ENCODE measurements around the gene CNKSR1.

Gene CNKSR1

DNA sequence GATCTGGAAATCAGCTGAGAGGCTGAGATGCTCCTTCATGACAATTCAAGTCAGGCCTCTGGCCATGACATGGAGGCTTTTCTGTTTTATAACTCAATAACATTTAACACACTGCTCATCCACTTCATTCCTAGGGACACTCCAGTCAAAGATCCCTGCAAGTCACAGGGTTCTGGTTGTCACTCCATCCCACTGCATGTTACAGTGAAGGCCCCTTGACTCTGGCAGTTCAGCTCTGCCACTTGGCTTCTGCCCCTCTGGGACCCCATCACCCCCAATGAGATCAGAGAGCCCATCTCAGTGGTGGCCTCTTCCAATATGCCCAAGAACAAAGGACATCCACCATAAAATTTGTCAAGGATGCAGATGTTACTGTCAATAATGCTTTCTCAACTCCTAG lies 28.4 kb upstream of the CNKSR1 start:
- no peak overlapping the region for H3K27ac ChIP-seq (ENCODE audit: extremely low read depth, low read depth, low read length)
- no peak for TF ChIP-seq ZNF121 (tag by site-specific recombination; IDR thresholded peaks at IDR 0.05)
- no peak for TF ChIP-seq TCF7L2 (IDR thresholded peaks at IDR 0.05; ENCODE audit: borderline replicate concordance, low read depth, low read length)
- no peak for TF ChIP-seq GFI1B (tag by site-specific recombination; IDR thresholded peaks at IDR 0.05)
- no peak for TF ChIP-seq ZNF610 (tag by site-specific recombination; IDR thresholded peaks at IDR 0.05; ENCODE audit: borderline replicate concordance)
- TF ChIP-seq ZNF202 (tag by site-specific recombination; IDR thresholded peaks at IDR 0.05; ENCODE audit: borderline replicate concordance), result no peak
- TF ChIP-seq ZNF518A (tag by site-specific recombination; conservative IDR thresholded peaks at IDR 0.05; ENCODE audit: low read depth), result no peak
- TF ChIP-seq ZNF211 (tag by site-specific recombination; IDR thresholded peaks at IDR 0.05; ENCODE audit: low read depth), result no peak
- no peaks in the 10 kb centered on the region for H3K36me3 ChIP-seq (ENCODE audit: control insufficient read depth in 2 of 2, insufficient read depth in 1 of 2, low read length in 2 of 2)
- H3K4me1 ChIP-seq (ENCODE audit: control insufficient read depth, insufficient read depth, low read length), result no peaks in the 10 kb centered on the region
- no peak overlapping the region for H3K4me3 ChIP-seq (ENCODE audit: low read depth, low read length)
- ChIA-PET CTCF (interaction anchor here (0.6 to 0.7 kb wide), 2 partner anchors 39 to 277 kb away, joined by 3 read pairs; no protein-coding TSS in a partner anchor), POLR2A (no interaction called here)
- H3K9me3 ChIP-seq (ENCODE audit: control insufficient read depth, insufficient read depth, low read depth, low read length), result no peaks in the 10 kb centered on the region

DNA sequence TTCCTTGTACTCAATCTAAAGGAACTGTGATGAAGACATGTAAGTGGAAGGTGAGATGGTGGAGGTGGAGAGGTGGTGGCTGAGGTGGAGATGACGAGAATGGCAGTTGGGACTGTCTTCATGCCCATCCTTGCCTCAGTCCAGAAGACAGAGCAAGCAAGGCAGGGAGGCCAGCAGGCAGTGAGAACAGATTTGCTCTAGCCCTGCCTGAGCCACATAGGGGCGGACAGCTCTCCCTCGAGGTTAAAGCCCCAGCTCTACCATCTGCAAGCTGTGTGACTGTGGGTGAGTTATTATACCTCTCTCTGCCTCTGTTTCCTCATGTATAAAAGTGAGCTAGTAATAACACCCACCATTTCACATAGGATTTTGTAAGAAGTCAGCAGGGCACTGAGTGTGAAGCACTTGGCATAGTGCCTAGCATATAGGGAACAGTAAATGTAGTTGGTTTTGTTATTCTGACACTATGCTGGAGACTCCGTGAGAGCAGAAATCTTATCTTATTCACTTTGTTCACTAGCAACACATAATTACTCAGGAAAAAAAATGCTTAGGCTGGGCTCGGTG lies 23.2 kb upstream of the CNKSR1 start:
- TF ChIP-seq, protein P1, sequence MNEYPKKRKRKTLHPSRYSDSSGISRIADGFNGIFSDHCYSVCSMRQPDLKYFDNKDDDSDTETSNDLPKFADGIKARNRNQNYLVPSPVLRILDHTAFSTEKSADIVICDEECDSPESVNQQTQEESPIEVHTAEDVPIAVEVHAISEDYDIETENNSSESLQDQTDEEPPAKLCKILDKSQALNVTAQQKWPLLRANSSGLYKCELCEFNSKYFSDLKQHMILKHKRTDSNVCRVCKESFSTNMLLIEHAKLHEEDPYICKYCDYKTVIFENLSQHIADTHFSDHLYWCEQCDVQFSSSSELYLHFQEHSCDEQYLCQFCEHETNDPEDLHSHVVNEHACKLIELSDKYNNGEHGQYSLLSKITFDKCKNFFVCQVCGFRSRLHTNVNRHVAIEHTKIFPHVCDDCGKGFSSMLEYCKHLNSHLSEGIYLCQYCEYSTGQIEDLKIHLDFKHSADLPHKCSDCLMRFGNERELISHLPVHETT (tag by site-specific recombination; IDR thresholded peaks at IDR 0.05), result no peak
- TF ChIP-seq ZBTB6 (tag by site-specific recombination; IDR thresholded peaks at IDR 0.05) (peak; percentile 56; the same call in 1 of the 2 replicates), ZNF311 (tag by site-specific recombination; IDR thresholded peaks at IDR 0.05; ENCODE audit: borderline replicate concordance) (no peak), ZNF596 (tag by site-specific recombination; IDR thresholded peaks at IDR 0.05) (no peak), HOXC10 (CRISPR knock-in tag; IDR thresholded peaks at IDR 0.05) (no peak), YY1 (tag by site-specific recombination; IDR thresholded peaks at IDR 0.05) (no peak), ZNF140 (tag by site-specific recombination; IDR thresholded peaks at IDR 0.05) (no peak), ZNF707 (tag by site-specific recombination; IDR thresholded peaks at IDR 0.05) (no peak), ZNF664 (tag by site-specific recombination; IDR thresholded peaks at IDR 0.05) (peak; percentile 89), OSR2 (tag by site-specific recombination; IDR thresholded peaks at IDR 0.05) (no peak), TCF7L2 (IDR thresholded peaks at IDR 0.05; ENCODE audit: borderline replicate concordance, low read depth, low read length) (no peak)
- TF ChIP-seq, protein P2, sequence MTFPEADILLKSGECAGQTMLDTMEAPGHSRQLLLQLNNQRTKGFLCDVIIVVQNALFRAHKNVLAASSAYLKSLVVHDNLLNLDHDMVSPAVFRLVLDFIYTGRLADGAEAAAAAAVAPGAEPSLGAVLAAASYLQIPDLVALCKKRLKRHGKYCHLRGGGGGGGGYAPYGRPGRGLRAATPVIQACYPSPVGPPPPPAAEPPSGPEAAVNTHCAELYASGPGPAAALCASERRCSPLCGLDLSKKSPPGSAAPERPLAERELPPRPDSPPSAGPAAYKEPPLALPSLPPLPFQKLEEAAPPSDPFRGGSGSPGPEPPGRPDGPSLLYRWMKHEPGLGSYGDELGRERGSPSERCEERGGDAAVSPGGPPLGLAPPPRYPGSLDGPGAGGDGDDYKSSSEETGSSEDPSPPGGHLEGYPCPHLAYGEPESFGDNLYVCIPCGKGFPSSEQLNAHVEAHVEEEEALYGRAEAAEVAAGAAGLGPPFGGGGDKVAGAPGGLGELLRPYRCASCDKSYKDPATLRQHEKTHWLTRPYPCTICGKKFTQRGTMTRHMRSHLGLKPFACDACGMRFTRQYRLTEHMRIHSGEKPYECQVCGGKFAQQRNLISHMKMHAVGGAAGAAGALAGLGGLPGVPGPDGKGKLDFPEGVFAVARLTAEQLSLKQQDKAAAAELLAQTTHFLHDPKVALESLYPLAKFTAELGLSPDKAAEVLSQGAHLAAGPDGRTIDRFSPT (tag by site-specific recombination; IDR thresholded peaks at IDR 0.05), result no peak

More for the DNA sequence above, 23.2 kb upstream of the CNKSR1 start:
- CTCF ChIA-PET, result interaction anchor here (0.7 to 1.8 kb wide), 3 partner anchors 9 to 55 kb away, joined by 3 to 8 read pairs (median 3); no protein-coding TSS in a partner anchor
- Histone ChIP-seq H3K36me3 (ENCODE audit: control insufficient read depth in 2 of 2, insufficient read depth in 1 of 2, low read length in 2 of 2) (no peaks in the 10 kb centered on the region), H3K27ac (ENCODE audit: extremely low read depth, low read depth, low read length) (no peak overlapping the region), H3K9me3 (ENCODE audit: control insufficient read depth, insufficient read depth, low read depth, low read length) (no peaks in the 10 kb centered on the region), H3K4me3 (ENCODE audit: low read depth, low read length) (no peak overlapping the region), H3K4me1 (ENCODE audit: control insufficient read depth, insufficient read depth, low read length) (no peaks in the 10 kb centered on the region)
- POLR2A ChIA-PET, result no interaction called here

Data from HEK293 (cell line).